ENCODE data around the gene LMNTD2.

LMNTD2 gene

GRCh38 chr11:508956-509355 is 51.6 kb downstream of the LMNTD2 start:
- DNase-seq: no peak

- DNase-seq: no peak
Measured at GRCh38 chr11:507727-508515, 52.6 kb downstream of the LMNTD2 start.

GRCh38 chr11:506995-507726 is 53.4 kb downstream of the LMNTD2 start, which contains the start of gene RNH1:
TSS of gene RNH1 (minus strand) at chr11:507242. CDS start at chr11:502162, 5,080 bp downstream.
- peak; percentile 83 to 90 for DNase-seq

GRCh38 chr11:506238-506994 is 54.1 kb downstream of the LMNTD2 start:
- DNase-seq: peak; percentile 97

- DNase-seq: no peak
Measured at GRCh38 chr11:504994-505344, 55.6 kb downstream of the LMNTD2 start.
